Activated T-cell treated with anti-CD3 and anti-CD28 coated beads for 24 hours (primary cell): ENCODE measurements around the gene TBRG4.
"Not testable (repeated sequence)": the region's sequence is repeated elsewhere in the genome, so short reads cannot be mapped to it uniquely, and the experiment has no call there.

Experiments used
- DNase-seq: peaks from one replicate; pipeline ENCODE4 v3.0.0-alpha.2; 2020; ENCODE audit warnings: low read depth

Gene TBRG4

DNA sequence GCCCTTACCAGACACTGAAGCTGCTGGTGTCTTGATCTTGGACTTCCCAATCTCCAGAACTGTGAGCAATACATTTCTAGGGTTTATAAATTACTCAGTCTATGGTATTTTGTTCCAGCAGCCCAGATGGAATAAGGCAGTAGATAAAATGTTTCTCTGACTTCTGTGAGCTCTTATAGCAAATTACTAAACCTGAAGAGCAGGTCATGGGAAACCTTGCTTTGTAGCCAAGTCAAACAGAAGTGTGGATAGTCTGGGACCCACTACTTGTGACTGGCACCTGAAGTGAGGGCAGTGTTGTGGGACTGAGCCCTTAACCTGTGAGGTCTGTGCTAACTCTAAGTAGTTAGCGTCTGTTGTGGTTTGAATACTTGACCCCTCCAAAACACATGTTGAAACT is 4.6 kb upstream of the TBRG4 start:
- no peak for DNase-seq

DNA sequence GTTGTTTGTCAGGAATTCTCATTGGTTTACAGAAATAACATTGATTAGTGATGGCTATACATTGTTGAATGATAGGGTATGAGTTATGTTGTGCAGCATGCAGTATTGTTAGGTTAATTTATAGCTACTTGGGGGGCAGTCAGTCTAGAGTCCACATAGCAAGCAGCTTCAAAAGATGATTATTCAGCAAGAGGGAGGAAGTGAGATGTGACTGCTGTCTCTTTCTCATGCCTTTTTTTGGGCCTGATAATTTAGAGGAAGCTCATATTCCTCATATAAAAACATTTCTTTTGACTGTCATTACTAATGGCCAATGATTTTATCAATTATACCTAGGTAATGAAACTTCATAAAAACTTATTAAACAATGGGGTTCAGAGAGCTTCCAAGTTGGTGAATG is 3.4 kb upstream of the TBRG4 start:
- no peak for DNase-seq

DNA sequence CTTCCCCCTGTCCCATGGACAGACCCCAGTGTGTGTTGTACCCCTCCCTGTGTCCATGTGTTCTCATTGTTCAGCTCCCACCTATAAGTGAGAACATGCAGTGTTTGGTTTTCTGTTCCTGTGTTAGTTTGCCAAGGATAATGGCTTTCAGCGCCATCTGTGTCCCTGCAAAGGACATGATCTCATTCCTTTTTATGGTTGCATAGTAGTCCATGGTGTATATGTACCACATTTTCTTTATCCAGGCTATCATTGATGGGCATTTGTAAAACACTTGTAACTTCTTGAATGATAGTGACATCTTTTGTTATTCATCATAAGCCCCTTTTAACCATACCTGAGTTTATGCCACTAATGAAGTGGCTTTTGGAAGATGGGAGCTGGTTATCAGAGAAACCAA is 2.8 kb upstream of the TBRG4 start:
- not testable (repeated sequence) for DNase-seq

DNA sequence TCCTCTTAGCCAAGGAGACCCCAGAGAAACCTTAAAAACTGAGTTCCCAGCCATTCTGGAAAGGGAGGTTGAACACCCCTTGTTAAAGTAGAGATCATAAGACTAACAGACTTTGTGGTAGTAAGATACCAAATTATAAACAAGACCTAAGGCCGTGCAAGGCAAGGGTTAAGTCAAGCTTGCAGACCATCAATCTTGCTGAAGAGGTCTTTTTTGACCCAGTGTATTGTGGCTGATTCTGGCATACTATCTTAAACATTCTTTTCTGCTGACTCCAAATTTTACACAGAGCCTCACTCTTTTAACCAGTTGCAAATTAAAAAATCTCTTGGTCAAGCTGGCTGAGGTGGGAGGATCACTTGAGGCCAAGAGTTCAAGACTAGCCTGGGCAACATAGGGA is 1.2 kb upstream of the TBRG4 start:
- DNase-seq: no peak

DNA sequence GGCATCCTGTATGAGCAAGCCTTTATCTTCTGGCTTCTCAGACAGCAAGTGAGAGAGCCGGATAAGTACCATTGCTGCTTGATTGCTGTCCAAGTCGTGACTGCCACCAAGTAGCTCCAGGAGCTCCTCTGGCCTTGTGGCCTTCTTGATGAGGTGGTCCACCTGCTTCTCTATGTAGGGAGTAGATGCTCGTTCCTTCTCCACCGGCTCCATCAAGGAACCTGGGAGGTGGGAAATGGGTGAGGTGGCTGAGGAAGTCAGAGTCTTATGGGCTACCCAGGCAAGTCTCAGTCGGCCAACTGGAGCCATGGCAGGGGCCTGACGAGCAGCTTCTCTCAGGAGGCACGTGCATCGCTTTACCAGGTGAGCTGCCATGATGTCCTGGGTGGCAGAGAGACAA is 2.6 kb downstream of the TBRG4 start:
- no peak for DNase-seq

DNA sequence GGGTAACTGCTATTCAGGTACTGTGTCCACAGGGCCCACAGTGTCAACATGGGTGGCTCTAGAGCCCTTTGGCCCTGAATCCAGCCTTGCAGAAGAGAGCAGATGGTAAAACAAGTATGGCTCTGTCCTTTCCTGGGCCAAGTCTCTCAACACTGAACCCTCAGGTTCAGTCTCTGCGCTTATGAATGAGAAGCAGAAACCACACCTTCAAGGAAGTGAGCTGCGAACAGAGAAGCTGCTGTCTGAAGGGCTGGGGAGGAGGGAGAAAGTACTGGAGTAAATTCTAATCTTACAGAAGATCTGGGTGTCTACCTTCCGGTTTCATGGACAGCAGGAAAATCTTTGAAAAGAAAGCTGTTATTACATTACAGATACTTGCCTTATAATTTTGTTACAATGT is 4.1 kb downstream of the TBRG4 start:
- DNase-seq: no peak

DNA sequence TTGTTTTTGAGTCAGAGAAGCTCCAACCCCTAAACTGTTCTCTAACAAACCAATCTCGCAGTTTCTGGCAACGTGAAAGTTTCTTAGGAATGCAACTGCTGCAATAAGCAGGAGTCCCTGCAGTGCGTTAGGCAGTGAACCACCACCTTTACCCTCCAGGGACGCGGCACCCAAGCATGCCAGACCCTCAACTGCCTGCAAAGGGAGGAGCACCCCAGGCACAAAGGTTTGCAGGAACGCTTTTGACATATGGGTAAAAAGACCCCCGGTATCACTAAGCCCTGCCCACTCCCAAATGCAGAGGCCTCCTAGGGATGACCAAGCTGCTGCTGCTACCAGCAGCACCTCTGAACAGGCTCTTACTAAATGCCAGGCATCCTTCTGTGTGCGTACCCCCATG is 4.7 kb downstream of the TBRG4 start:
- no peak for DNase-seq

DNA sequence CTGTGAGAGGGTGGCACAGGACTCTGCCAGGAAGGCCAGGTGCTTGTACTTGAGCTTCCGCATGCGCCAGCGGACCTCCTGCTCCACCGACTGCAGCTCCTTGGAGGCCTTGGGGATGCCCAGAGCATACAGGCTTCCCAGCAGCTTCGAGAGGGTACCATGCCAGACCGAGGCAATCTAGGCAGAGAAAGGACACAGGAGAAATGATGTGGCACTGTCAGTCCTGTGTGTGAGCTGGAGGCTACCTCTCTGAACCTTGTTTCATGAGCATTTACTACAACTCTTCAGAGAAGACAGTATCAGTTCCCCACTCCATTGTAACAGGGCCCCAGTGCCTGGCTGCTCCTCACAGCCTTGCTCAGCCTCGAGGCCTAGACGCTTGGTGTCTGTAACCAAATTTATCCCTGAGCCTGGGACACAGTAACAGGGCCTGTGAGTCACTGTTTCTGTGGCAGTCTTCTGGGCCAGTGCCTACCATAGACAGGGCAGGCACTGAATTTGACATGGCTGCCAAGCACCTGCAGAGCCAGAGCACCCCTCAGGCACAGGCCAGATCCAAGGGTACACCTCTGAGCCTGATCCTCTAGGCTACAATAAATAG is 5.8 kb downstream of the TBRG4 start:
- no peak for DNase-seq

DNA sequence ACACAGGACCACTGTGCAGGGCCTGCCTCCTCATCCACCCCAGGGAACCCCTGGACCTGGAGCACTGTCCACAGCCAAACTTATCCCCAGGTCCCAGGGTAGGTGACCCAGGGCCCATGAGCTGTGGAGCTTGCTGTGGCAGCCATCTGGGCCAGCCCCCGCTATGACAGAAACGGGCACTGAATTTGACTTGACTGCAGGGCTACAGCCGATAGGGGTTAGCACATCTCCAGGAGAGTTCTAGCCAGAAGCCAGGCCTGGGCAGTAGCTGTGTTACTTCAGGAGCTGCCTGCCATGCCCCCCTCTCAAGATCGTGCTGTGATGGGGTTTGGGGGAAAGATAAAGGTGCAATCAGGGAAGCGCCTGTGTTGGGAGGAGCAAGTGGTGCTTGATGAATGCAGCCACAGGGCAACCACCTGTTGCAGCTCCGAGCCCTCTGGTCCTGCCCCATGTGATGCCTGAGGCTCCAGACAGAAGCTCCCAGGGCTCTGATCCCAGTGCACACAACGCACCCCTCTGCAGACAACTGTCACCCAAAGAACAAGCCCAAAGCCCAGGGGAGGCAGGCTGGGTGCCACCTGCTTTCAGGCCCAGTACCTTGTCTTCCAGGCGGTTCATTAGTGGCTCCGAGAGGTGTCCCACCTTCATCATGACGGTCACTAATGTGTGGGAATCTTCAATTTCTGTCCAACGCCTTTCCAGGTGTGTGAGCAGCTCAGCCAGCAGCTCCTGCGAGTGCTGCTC is 6.5 kb downstream of the TBRG4 start:
- DNase-seq: no peak

DNA sequence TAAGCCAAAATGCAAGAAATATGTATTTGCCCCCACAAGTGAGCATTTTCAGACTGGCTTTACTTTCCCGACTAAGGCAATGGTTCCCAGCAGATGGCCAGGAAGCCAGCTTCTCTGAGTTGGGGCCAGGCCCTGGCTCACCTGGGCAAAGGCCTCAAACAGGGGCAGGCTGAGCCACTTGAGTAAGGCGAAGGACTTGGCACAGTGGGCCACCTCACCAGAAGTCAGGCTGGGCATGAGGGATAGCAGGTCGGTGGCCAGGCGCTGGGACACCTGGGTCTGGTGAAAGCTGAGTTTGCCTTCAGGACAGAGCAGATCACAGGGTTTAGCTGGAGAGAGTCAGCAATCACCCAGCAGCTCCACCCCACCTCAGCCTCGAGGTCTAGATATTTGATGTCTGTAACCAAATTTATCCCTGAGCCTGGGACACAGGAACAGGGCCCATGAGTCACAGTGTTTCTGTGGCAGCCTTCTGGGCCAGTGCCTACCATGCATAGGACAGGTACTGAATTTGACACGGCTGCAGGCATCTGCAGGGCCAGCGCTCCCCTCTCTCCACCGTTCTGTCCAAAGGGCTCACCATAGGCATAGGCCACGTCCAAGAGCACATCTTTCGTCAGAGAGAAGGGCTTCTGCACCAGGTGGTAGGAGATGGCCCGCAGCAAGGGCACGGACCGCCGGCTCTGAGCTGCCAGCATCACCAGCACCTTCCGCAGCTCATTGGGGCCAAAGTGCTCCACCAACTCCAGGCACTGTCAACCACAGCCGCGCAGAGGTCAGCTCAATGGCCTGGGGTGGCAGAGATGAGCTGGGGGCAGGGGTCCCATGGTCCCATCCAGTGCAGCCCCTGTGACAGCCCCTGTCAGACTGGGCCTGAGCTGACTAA is 7.3 kb downstream of the TBRG4 start:
- DNase-seq: no peak

DNA sequence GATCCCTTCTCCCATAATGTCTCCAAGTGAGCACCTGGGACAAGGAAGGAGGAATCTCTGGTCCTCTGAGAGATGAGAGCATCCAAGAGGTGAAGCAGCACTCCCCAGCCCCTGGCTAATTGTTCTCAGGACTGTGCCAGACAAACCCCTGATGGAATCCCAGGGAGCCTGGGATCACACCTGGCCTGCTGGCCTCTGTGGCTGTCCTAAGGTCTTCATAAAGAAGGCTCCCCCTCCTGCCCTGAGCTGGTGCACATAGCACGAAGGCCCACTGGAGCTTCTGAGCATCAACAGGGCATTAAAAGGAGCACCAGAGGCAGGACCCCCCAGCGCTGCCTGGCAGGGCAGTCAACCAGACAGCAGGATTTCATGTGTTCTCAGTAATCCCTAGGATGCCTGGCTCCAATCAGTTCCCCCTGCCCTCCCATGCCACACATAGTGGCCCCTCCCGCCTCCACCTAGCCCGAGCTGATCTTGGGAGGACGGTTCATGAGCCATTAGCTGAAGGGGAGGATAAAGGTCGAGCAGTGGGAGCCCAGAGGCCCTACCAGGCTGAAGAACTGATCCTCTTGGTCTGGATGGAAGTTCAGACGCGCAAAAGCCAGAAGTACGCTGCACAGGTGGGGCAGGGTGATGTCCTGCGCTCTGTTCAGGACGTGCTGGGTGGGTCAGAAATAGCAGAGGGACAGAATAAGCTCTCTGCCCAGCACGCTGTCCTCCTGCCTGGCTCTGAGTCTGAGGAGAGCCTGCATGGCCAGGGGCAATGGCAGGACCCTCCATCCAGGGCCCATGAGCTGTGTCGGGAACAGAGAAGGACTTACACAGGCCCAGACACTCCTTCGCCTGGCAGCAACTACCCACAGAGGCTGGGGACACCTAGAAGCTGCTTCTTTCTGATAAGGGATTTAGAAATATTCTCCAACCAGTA is 8.4 kb downstream of the TBRG4 start:
- no peak for DNase-seq

DNA sequence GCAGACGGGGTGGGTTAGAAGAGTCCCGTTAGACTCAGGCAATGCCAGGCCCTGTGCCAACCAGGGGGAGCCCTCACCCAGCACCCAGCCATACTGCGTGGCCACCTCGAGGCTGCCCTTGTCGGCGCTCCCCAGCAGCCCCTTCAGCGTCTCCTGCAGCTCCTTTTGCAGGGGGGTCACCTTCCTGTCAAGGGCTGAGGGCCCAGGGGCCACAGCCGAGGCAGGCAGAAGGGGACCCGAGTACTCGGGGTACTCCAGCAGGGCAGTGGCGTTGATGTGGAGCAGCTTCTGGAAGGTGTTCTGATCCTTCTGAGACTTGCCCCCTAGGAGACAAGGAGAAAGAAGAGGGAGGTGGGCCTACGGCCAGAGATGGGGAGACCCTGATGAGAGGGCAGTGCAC is 9.7 kb downstream of the TBRG4 start:
- no peak for DNase-seq

DNA sequence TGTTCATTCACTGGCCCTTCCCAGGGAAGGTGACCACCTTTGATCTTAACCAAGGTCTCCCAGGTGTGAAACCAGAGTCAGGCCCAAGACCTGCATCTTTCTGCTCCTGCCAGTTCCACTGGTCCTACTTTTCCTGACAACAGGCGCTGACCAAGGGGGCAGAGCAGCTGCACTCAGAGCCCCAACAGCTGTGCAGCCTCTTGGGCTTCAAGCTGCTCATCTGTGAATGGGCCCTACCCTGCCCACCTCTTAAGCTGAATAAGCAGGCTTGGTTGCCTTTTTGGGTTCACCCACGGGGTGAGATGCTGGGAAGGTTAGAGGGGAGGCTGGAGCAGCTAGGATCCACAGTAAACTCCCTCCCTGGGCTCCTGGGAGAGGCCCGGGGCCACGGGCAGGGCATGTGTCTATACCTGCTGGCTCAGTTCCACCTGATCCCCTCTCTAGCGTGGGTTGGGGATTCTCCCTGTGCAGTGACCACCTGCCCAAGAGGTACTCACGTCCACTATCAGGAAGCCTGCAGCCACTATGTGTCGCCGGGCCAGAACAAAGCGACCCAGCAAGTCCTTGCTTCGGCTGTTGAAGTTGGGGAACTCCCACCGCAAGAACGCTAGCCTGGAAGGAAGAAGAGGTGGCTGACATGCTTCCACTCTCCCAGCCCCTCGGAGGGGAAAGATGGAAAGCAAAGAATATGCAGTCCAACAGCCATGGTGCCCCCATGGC is 10.6 kb downstream of the TBRG4 start:
- no peak for DNase-seq

DNA sequence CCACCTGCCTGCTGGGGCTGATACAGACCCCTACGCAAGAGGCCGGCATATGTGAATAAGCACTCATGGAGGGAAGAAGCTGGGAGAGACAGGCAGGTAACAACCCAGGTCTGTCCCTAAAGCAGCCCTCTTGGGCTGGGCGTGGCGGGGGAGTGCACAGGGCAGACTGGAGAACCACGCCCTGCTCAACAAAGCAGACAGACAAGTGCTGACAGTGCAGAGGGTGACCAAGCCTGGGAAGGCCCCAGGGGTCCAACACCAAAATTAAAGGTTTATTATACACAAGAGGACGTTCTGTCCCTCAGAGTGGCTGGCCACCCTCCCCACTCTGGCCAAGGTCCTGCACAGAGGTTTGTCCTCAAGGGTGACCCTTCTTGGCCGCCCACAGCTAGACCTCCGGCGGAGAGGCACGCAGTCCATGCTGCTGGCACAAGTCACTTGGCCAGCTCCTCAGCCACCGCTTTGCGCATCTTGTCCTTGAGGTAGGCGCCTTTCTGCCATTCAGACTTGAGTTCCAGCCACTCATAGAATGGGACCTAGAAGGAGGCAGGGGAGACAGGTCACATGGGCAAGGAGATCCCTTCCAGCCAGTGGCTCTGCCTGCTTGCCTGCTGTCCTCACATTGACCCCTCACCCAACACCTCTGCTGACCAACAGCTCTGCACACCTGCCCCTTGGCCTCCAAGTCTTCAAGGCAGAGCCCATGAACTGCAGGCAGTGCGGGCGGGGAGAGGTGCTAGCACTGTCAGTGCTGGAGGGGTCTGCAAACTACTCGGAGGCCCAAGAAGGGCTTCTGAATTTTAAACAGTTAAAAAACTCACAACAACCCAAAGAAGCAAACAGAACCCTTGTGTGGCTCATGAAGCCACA is 11.4 kb downstream of the TBRG4 start:
- no peak for DNase-seq

DNA sequence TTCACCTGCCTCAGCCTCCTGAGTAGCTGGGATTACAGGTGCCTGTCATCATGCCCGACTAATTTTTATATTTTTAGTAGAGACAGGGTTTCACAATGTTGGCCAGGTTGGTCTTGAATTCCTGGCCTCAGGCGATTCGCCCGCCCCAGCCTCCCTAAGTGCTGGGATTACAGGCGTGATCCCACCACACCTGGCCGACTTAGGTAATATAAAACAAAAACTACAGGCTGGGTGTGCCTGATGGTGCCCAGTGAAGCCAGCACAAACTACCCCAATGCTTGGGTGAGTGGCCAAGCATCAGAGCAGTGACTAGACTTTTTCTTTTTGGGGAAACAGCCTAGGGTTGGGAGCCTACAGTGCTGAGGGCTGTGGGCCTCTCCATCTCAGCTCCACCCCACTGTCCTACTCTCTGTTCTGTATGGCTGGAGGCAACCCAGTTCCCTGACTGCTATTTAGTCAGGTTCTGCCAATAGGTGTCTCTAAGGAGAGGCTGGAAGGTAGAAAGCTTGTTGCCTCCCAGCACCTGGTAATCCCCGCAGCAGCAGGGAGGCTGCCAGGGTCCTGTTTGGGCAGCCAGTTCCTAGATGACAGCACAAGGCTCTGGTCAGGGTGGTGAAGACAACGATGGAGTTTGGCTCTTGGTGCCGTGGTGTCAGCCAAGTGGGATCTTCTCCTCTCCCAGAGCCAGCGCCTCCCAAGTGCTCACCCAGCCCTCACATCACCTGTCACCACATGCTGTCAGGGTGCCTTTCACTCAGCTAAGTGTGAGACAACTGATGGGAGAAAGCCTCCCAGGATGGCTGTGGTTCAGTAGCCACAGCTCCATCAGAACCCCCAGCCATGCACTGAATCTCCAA is 12.3 kb downstream of the TBRG4 start:
- DNase-seq: no peak

DNA sequence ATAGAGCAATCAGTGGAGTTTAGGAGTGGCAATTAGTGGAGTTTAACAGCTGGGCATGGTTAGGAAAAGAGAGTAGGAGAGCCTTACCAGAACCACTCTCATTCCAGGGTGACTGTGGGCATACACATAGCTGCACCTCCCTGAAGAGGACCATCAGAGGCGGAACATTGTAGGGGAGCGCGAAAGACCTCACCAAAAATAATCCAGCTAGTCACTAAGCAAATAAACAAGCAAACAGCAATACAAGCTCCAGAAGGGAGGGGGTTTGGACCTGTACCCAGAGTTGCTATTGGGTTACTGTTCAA is 18.6 kb downstream of the TBRG4 start:
- DNase-seq: no peak

DNA sequence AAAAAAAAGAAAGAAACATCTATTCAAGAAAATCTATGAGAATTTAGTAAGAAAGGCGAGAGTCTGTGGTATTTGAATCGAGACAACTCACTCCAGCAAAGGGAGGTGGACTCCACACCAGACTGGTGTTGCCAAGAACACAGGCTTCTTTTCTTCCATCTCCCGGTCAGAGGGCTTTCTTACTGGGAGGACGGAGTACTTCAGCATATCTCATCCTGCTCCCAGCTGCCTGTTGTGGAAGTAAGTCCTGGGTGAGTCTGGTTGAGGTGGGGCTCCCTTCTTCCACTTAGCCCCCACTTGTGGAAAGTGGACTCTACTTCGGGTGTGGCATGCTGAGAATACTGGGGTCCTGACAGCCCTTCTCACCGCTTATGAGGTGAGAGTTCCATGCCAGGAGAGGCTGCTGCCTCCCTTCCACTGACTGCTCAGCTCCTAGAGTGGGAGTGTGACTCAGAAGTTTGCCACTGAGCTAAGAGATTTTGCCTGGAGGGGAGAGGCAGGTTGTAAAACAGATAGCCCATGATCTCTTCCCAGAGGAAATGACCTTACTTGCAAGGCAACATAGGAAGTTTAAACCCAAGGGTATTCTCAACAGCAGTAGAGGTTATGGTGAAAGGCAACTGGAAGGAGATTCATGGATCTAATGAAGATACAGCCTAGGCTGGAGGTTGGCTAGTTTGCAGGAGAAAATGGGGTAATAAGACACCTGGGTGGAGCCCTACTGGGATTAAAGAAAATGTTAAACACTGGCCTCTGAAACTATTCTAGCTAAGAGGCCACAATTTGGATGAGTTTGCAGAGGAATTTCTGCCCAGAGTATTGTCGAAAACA is 19.2 kb downstream of the TBRG4 start:
- DNase-seq: no peak

DNA sequence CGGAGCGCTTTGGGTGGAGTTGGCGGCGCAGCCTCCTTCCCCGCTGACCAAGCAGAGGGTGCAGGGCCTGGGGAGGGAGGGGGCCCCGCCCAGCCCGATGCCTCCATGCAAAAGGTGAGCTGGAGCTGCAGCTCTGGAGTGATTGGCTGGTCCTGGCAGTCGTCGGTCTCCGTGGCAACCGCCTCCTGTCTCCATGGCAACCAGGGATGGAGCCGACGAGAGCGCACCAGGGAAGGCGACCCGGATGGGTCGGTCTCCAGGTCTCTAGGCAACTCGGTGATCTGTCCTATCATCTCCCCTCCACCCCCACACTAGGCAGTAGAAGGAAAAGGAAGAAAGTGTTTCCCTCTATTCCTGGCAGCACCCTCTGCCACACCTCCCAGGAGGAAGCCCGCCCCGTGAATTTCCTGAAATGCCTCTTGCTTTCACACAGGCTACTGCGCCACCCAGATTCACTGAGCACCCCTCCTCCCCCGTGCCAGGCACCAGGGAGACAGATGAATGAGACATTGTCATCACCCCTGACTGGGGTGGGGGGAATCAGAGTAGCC is 22.1 kb downstream of the TBRG4 start:
- peak; percentile 50 for DNase-seq
